GM18867 (cell line): ENCODE results near the gene ADGRL1.
"Not testable (repeated sequence)": the region's sequence is repeated elsewhere in the genome, so short reads cannot be mapped to it uniquely, and the experiment has no call there.

Experiments used
- ATAC-seq: cut with Tn5 transposase; IDR thresholded peaks from one replicate; pipeline ENCODE4 v1.9.1; 2021; ENCODE audit warnings: mild to moderate bottlenecking, moderate library complexity; ENCODE audit not compliant: unreplicated experiment

ADGRL1 gene

GRCh38 chr19:14195216-14195615 lies 10.8 kb downstream of the ADGRL1 start:
- not testable (repeated sequence) for ATAC-seq

- no peak for ATAC-seq
These were observed 16.6 kb downstream of the ADGRL1 start for GRCh38 chr19:14189415-14189814.

- not testable (repeated sequence) for ATAC-seq
These were observed 17.9 kb downstream of the ADGRL1 start for GRCh38 chr19:14188086-14188485.

- no peak for ATAC-seq
These were observed 18.4 kb downstream of the ADGRL1 start for GRCh38 chr19:14187561-14187960.

- not testable (repeated sequence) for ATAC-seq
These were observed 19.3 kb downstream of the ADGRL1 start for GRCh38 chr19:14186684-14187083.

GRCh38 chr19:14185691-14186090 lies 20.3 kb downstream of the ADGRL1 start:
- not testable (repeated sequence) for ATAC-seq

GRCh38 chr19:14185158-14185557 lies 20.8 kb downstream of the ADGRL1 start:
- no peak for ATAC-seq

- ATAC-seq: no peak
These were observed 22.1 kb downstream of the ADGRL1 start for GRCh38 chr19:14183741-14184350.

- no peak for ATAC-seq
These were observed 23.5 kb downstream of the ADGRL1 start for GRCh38 chr19:14182476-14182875.

GRCh38 chr19:14181906-14182305 lies 24.1 kb downstream of the ADGRL1 start:
- no peak for ATAC-seq

GRCh38 chr19:14181199-14181598 lies 24.8 kb downstream of the ADGRL1 start:
- ATAC-seq: not testable (repeated sequence)

GRCh38 chr19:14177496-14178074 lies 28.4 kb downstream of the ADGRL1 start:
- no peak for ATAC-seq

- no peak for ATAC-seq
These were observed 30.6 kb downstream of the ADGRL1 start for GRCh38 chr19:14175351-14175792.

- ATAC-seq: no peak
These were observed 31.1 kb downstream of the ADGRL1 start for GRCh38 chr19:14174883-14175282.

- ATAC-seq: no peak
These were observed 37.0 kb downstream of the ADGRL1 start for GRCh38 chr19:14168993-14169392.

GRCh38 chr19:14168259-14168972 lies 37.6 kb downstream of the ADGRL1 start:
- ATAC-seq: no peak

GRCh38 chr19:14167576-14168138 lies 38.3 kb downstream of the ADGRL1 start:
- no peak for ATAC-seq

GRCh38 chr19:14166999-14167575 lies 38.9 kb downstream of the ADGRL1 start:
- no peak for ATAC-seq

GRCh38 chr19:14165990-14166830 lies 39.8 kb downstream of the ADGRL1 start:
- no peak for ATAC-seq

GRCh38 chr19:14164724-14165493 lies 41.1 kb downstream of the ADGRL1 start:
- ATAC-seq: no peak
